DOHH2 (cell line): ENCODE results near the gene ALX4.

ENCODE experiments used
- EZH2phosphoT487 ChIP-seq: fragments of 200-600 bp; sonication (generic); IDR thresholded peaks from 2 replicates; pipeline ENCODE4 v1.6.1; 2017; ENCODE audit warnings: borderline replicate concordance, mild to moderate bottlenecking, antibody characterized with exemption, low read length, moderate library complexity, mixed read lengths
- TF ChIP-seq, protein P1 (sequence below): fragments of 200-600 bp; sonication (generic); IDR thresholded peaks from one replicate; pipeline ENCODE4 v1.5.1; 2014; ENCODE audit warnings: antibody characterized with exemption, mild to moderate bottlenecking, low read depth, low read length; ENCODE audit not compliant: poor library complexity, severe bottlenecking

DNA sequence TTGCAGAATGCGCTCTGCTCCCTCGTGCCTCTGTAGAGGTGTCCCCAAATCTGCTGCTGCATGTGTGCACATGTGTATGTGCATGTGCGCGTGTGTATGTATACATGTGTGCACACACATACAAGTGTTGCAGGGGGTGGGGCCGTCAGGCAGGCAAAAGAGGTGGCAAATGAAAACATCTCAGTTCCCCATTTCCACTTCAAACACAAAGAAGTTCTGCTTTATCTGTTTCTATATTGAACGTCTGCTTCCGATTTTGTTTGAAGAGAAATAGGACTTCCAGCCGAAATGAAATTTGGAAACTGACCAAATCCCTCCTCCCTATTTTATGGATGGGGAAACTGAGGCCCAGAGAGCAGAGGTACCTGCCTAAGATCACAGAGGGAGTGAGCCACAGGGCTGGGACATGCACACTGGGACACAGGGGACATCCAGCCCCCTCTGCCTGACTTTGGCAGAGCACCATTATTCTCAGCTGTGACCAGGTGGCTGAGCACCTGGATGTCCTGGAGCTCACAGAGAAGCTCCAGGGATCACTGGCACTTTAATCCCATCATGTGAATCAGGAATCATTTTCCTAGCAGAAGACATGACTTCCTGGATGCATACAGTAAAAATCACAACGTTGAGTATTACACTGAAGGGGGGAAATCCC lies 41.2 kb upstream of the ALX4 start:
- TF ChIP-seq, protein P1, sequence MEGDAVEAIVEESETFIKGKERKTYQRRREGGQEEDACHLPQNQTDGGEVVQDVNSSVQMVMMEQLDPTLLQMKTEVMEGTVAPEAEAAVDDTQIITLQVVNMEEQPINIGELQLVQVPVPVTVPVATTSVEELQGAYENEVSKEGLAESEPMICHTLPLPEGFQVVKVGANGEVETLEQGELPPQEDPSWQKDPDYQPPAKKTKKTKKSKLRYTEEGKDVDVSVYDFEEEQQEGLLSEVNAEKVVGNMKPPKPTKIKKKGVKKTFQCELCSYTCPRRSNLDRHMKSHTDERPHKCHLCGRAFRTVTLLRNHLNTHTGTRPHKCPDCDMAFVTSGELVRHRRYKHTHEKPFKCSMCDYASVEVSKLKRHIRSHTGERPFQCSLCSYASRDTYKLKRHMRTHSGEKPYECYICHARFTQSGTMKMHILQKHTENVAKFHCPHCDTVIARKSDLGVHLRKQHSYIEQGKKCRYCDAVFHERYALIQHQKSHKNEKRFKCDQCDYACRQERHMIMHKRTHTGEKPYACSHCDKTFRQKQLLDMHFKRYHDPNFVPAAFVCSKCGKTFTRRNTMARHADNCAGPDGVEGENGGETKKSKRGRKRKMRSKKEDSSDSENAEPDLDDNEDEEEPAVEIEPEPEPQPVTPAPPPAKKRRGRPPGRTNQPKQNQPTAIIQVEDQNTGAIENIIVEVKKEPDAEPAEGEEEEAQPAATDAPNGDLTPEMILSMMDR, result no peak
- TF ChIP-seq EZH2phosphoT487, result no peak
